Measurements from ENCODE around the gene TAOK3. TPM values are rescaled to one million over a fixed set of nuclear protein-coding genes. Genes with fewer than 3 reads are reported as not detected.
A peak's percentile ranks its signal among the peaks of the same experiment; 100 is the strongest.

The TAOK3 gene
- total and polyA plus RNA-seq, 9 of the 15 experiments (the other 6 are each of a cell fraction or from before 2014, with no cell fraction given), result 24.3 to 83.5 (median 47.1) TPM

GRCh38 chr12:118330421-118331018, 42.2 kb downstream of the TAOK3 start (continued):
- TF ChIP-seq MTA1 (IDR thresholded peaks at IDR 0.05; ENCODE audit: borderline replicate concordance), result peak; percentile 87
- TF ChIP-seq FOS (IDR thresholded peaks at IDR 0.05; ENCODE audit: extremely low read depth, insufficient read length), result no peak
- TF ChIP-seq JUN (IDR thresholded peaks at IDR 0.05; ENCODE audit: borderline replicate concordance, low read depth, low read length), result no peak
- no peak for TF ChIP-seq JUN (CRISPR knock-in tag; IDR thresholded peaks at IDR 0.05; ENCODE audit: borderline replicate concordance)
- TF ChIP-seq MBD1 (CRISPR knock-in tag; IDR thresholded peaks at IDR 0.05), result no peak
- no peak for TF ChIP-seq ZNF780A (CRISPR knock-in tag; IDR thresholded peaks at IDR 0.05)
- TF ChIP-seq UBTF (IDR thresholded peaks at IDR 0.05; ENCODE audit: borderline replicate concordance in 1 of 2, low read depth in 2 of 2, low read length in 2 of 2), result no peak
- TF ChIP-seq ZNF121 (CRISPR knock-in tag; conservative IDR thresholded peaks at IDR 0.05), result no peak
- peak; percentile 75; the same call in 1 of the 2 replicates for TF ChIP-seq SMAD3 (CRISPR knock-in tag; conservative IDR thresholded peaks at IDR 0.05)
- no peak for TF ChIP-seq ZNF134 (CRISPR knock-in tag; conservative IDR thresholded peaks at IDR 0.05)
- TF ChIP-seq EGR1 (conservative IDR thresholded peaks at IDR 0.05), result no peak
- no peak for TF ChIP-seq RNF219 (CRISPR knock-in tag; IDR thresholded peaks at IDR 0.05)
- no peak for TF ChIP-seq RBM22 (IDR thresholded peaks at IDR 0.05; ENCODE audit: low read depth, low read length, poor library complexity, severe bottlenecking)
- no peak for TF ChIP-seq MYBL2 (IDR thresholded peaks at IDR 0.05; ENCODE audit: low read depth)
- TF ChIP-seq MYBL2 (CRISPR knock-in tag; IDR thresholded peaks at IDR 0.05; ENCODE audit: borderline replicate concordance), result no peak
- TF ChIP-seq ZMIZ1 (IDR thresholded peaks at IDR 0.05; ENCODE audit: low read depth in 2 of 2, low read length in 2 of 2), result peak in 1 of 2 experiments; percentile 91; a peak in 2 of 4 replicates
- peak; percentile 42; the same call in 1 of the 2 replicates for TF ChIP-seq ELF1 (tag; IDR thresholded peaks at IDR 0.05)
- TF ChIP-seq ETV6 (IDR thresholded peaks at IDR 0.05; ENCODE audit: borderline replicate concordance in 1 of 2, low read depth in 2 of 2, low read length in 1 of 2), result peak in 1 of 2 experiments; percentile 78; a peak in 2 of 4 replicates
- no peak for TF ChIP-seq ETV6 (CRISPR knock-in tag; IDR thresholded peaks at IDR 0.05; ENCODE audit: borderline replicate concordance)

Data from K562 (cell line).